HFFc6 (cell line): Measurements from ENCODE around the gene CCDC152. TPM values are rescaled to one million over a fixed set of nuclear protein-coding genes. Genes with fewer than 3 reads are reported as not detected.

Source experiments
- DNase-seq: peaks from one replicate; pipeline ENCODE4 v3.0.0-alpha.2; 2018
- H3K27ac Mint-ChIP-seq: 2 replicates; pipeline ENCODE4 v1.8.0; 2020; ENCODE audit warnings: mild to moderate bottlenecking, mixed read lengths
- H3K27me3 Mint-ChIP-seq: 2 replicates; pipeline ENCODE4 v1.8.0; 2021; ENCODE audit warnings: mild to moderate bottlenecking, moderate library complexity, mixed read lengths; ENCODE audit not compliant: insufficient read depth
- H3K36me3 Mint-ChIP-seq: 2 replicates; pipeline ENCODE4 v1.8.0; 2021; ENCODE audit warnings: low read depth, mixed read lengths
- H3K4me1 Mint-ChIP-seq: 2 replicates; pipeline ENCODE4 v1.8.0; 2020; ENCODE audit warnings: low read depth, mixed read lengths
- H3K4me3 Mint-ChIP-seq: 2 replicates; pipeline ENCODE4 v1.8.0; 2020; ENCODE audit warnings: mild to moderate bottlenecking, moderate library complexity, mixed read lengths
- H3K9me3 Mint-ChIP-seq: 2 replicates; pipeline ENCODE4 v1.8.0; 2020; ENCODE audit warnings: mild to moderate bottlenecking, mixed read lengths
- total RNA-seq, 6 experiments: library from RNA; stranded (reverse); fragmentation: NEBNext Ultra II Directional; extraction: Animal tissue kit (Norgen Biotek cat#: 25700); gene quantifications; 2 replicates in 1 of 6; 3 replicates in 5 of 6; pipeline ENCODE4 v1.2.3, GENCODE V29; 2021
- TF ChIP-seq, protein P1 (sequence below): fragments of 200-600 bp; sonication (generic); IDR thresholded peaks from 2 replicates; pipeline ENCODE4 v1.5.0; 2021; ENCODE audit warnings: antibody characterized with exemption, mild to moderate bottlenecking

Gene CCDC152
- total RNA-seq, 6 experiments from 2014 or later, result 0.47 to 7.2 (median 5.6) TPM

GRCh38 chr5:42828671-42829070, 72.1 kb downstream of the CCDC152 start:
- Mint-ChIP-seq H3K27me3 (peaks cover 20% of the 10 kb centered on the region), H3K36me3 (no peaks in the 10 kb centered on the region), H3K9me3 (no peaks in the 10 kb centered on the region), H3K4me1 (no peaks in the 10 kb centered on the region), H3K4me3 (no peak overlapping the region), H3K27ac (no peak overlapping the region)
- TF ChIP-seq, protein P1, sequence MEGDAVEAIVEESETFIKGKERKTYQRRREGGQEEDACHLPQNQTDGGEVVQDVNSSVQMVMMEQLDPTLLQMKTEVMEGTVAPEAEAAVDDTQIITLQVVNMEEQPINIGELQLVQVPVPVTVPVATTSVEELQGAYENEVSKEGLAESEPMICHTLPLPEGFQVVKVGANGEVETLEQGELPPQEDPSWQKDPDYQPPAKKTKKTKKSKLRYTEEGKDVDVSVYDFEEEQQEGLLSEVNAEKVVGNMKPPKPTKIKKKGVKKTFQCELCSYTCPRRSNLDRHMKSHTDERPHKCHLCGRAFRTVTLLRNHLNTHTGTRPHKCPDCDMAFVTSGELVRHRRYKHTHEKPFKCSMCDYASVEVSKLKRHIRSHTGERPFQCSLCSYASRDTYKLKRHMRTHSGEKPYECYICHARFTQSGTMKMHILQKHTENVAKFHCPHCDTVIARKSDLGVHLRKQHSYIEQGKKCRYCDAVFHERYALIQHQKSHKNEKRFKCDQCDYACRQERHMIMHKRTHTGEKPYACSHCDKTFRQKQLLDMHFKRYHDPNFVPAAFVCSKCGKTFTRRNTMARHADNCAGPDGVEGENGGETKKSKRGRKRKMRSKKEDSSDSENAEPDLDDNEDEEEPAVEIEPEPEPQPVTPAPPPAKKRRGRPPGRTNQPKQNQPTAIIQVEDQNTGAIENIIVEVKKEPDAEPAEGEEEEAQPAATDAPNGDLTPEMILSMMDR, result no peak
- no peak for DNase-seq

- H3K4me3 Mint-ChIP-seq, result no peak overlapping the region
- no peak for DNase-seq
- no peaks in the 10 kb centered on the region for H3K36me3 Mint-ChIP-seq
- no peaks in the 10 kb centered on the region for H3K4me1 Mint-ChIP-seq
- H3K9me3 Mint-ChIP-seq, result no peaks in the 10 kb centered on the region
- TF ChIP-seq, protein P1, result no peak
- H3K27ac Mint-ChIP-seq, result no peak overlapping the region
- H3K27me3 Mint-ChIP-seq, result peaks cover 17% of the 10 kb centered on the region
These were observed 74.3 kb downstream of the CCDC152 start for GRCh38 chr5:42830924-42831323.

DNA sequence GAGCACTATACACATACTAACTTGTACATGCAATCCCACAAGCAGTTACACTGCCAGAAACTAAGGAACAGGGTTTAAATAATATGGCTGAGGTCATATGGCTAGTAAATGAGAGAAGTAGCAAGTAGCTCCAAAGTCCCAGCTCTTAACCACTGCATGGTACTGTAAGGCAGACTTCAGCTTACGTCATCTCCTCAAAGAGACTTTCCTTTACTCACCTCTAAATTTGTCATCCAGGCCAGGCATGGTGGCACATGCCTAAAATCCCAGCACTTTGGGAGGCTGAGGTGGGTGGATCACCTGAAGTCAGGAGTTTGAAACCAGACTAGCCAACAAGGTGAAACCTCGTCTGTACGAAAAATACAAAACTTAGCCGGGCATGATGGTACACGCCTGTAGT, 75.4 kb downstream of the CCDC152 start:
- H3K4me1 Mint-ChIP-seq, result no peaks in the 10 kb centered on the region
- no peak overlapping the region for H3K27ac Mint-ChIP-seq
- no peak for DNase-seq
- peaks cover 17% of the 10 kb centered on the region for H3K27me3 Mint-ChIP-seq
- TF ChIP-seq, protein P1, result no peak
- no peak overlapping the region for H3K4me3 Mint-ChIP-seq
- no peaks in the 10 kb centered on the region for H3K36me3 Mint-ChIP-seq
- no peaks in the 10 kb centered on the region for H3K9me3 Mint-ChIP-seq

DNA sequence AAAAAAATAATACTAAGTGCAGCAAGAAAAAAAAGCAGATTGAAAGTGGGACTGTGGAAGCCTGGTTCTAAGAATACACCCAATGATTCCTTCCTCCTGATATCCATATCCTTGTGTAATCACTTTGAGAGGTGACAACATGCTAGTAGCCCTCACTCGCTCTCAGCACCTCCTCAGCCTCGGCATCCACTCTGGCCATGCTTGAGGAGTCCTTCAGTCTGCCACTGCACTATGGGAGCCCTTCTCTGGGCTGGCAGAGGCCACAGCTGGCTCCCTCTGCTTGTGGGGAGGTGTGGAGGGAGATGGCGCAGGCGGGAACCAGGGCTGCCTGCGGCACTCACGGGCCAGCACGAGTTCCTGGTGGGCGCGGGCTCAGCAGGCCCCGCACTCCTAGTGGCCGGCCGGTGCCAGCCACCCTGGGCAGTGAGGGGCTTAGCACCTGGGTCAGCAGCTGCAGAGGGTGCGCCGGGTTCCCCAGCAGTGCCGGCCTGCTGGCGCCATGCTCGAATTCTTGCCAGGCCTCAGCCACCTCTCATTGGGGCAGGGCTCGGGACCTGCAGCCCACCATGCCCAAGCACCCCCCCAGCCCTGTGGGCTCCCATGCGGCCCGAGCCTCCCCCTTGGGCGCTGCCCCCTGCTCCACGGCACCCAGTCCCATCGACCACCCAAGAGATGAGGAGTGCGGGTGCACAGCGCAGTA, 79.6 kb downstream of the CCDC152 start:
- TF ChIP-seq, protein P1, result no peak
- no peaks in the 10 kb centered on the region for H3K36me3 Mint-ChIP-seq
- H3K27me3 Mint-ChIP-seq, result peaks cover 6% of the 10 kb centered on the region
- H3K27ac Mint-ChIP-seq, result no peak overlapping the region
- peaks cover 8% of the 10 kb centered on the region for H3K4me1 Mint-ChIP-seq
- H3K4me3 Mint-ChIP-seq, result no peak overlapping the region
- no peak for DNase-seq
- H3K9me3 Mint-ChIP-seq, result no peaks in the 10 kb centered on the region

- no peaks in the 10 kb centered on the region for H3K36me3 Mint-ChIP-seq
- peaks cover 6% of the 10 kb centered on the region for H3K27me3 Mint-ChIP-seq
- H3K4me3 Mint-ChIP-seq, result no peak overlapping the region
- H3K27ac Mint-ChIP-seq, result no peak overlapping the region
- DNase-seq, result no peak
- TF ChIP-seq, protein P1, result no peak
- peaks cover 8% of the 10 kb centered on the region for H3K4me1 Mint-ChIP-seq
- no peaks in the 10 kb centered on the region for H3K9me3 Mint-ChIP-seq
These were observed 81.0 kb downstream of the CCDC152 start for GRCh38 chr5:42837601-42838000.
